ENCODE data around the gene RAB27A. TPM values are rescaled to one million over a fixed set of nuclear protein-coding genes. Genes with fewer than 3 reads are reported as not detected.

Gene RAB27A
- total RNA-seq, 1 experiment from 2014 or later, result 5.6 TPM

Other genes starting within 250 kb of the RAB27A start
- 61.0 and 64.8 TPM in 2 replicates for gene RSL24D1, start 92.9 kb downstream of the RAB27A start, total RNA-seq (2014; rRNA removed)
- 7.0 and 15.0 TPM in 2 replicates for gene PIGBOS1, start 29.3 kb upstream of the RAB27A start, total RNA-seq (2014; rRNA removed)
- 12.9 and 19.7 TPM in 2 replicates for gene PIGB, start 29.4 kb upstream of the RAB27A start, total RNA-seq (2014; rRNA removed)
- 43.2 and 43.5 TPM in 2 replicates for gene CCPG1, start 118.5 kb upstream of the RAB27A start, total RNA-seq (2014; rRNA removed)
- 3.4 and 4.6 TPM in 2 replicates for gene PIERCE2, start 118.7 kb upstream of the RAB27A start, total RNA-seq (2014; rRNA removed)
- gene DNAAF4, start 218.4 kb upstream of the RAB27A start, total RNA-seq (2014; rRNA removed), result 2.9 and 4.0 TPM in 2 replicates

Data from LHCN-M2 (cell line).